Stimulated activated CD4-positive, alpha-beta T cell treated with anti-CD3 and anti-CD28 coated beads, Interleukin-4, amount 100 ng/mL, for 4 hours (primary cell): Measurements from ENCODE around the gene IGF2BP3.

Experiments used
- DNase-seq, 2 experiments: peaks; one replicate each; pipeline ENCODE4 v3.0.0-alpha.2; 2020

IGF2BP3 gene

GRCh38 chr7:23373151-23374004, 96.9 kb downstream of the IGF2BP3 start:
- peak; percentile 20 to 77 for DNase-seq

GRCh38 chr7:23372611-23373010, 97.7 kb downstream of the IGF2BP3 start:
- no peak for DNase-seq

- no peak for DNase-seq
Measured at GRCh38 chr7:23371654-23372053, 98.6 kb downstream of the IGF2BP3 start.

- no peak for DNase-seq
Measured at GRCh38 chr7:23369695-23370404, 100.4 kb downstream of the IGF2BP3 start.

GRCh38 chr7:23369100-23369499, 101.2 kb downstream of the IGF2BP3 start:
- DNase-seq = no peak

GRCh38 chr7:23358152-23358674, 112.1 kb downstream of the IGF2BP3 start:
- DNase-seq = no peak

- DNase-seq = no peak
Measured at GRCh38 chr7:23357190-23358093, 112.8 kb downstream of the IGF2BP3 start.

GRCh38 chr7:23356726-23357125, 113.6 kb downstream of the IGF2BP3 start:
- no peak for DNase-seq

GRCh38 chr7:23356168-23356567, 114.1 kb downstream of the IGF2BP3 start:
- no peak for DNase-seq

- DNase-seq = no peak
Measured at GRCh38 chr7:23353172-23353571, 117.1 kb downstream of the IGF2BP3 start.

GRCh38 chr7:23350466-23350865, 119.8 kb downstream of the IGF2BP3 start:
- no peak for DNase-seq

GRCh38 chr7:23349484-23350157, 120.7 kb downstream of the IGF2BP3 start:
- DNase-seq = no peak

- no peak for DNase-seq
Measured at GRCh38 chr7:23347682-23348180, 122.6 kb downstream of the IGF2BP3 start.

GRCh38 chr7:23347033-23347681, 123.1 kb downstream of the IGF2BP3 start:
- DNase-seq = no peak

GRCh38 chr7:23346316-23346715, 124.0 kb downstream of the IGF2BP3 start:
- no peak for DNase-seq

- DNase-seq = no peak
Measured at GRCh38 chr7:23345601-23346000, 124.7 kb downstream of the IGF2BP3 start.

GRCh38 chr7:23343806-23344475, 126.3 kb downstream of the IGF2BP3 start:
- no peak for DNase-seq

- no peak for DNase-seq
Measured at GRCh38 chr7:23343102-23343501, 127.2 kb downstream of the IGF2BP3 start.

- DNase-seq = no peak
Measured at GRCh38 chr7:23341846-23342598, 128.3 kb downstream of the IGF2BP3 start.

GRCh38 chr7:23338863-23339262, 131.4 kb downstream of the IGF2BP3 start:
- no peak for DNase-seq
